Right hindlimb (tissue), 1 donor: ENCODE results near the gene RNF208.

Experiments used
- DNase-seq: peaks from one replicate; pipeline ENCODE4 v3.0.0-alpha.2; 2018

Gene RNF208

GRCh38 chr9:137237759-137238726 lies 16.0 kb upstream of the RNF208 start:
- peak; percentile 63 for DNase-seq

- DNase-seq = no peak
Observed at GRCh38 chr9:137236936-137237421, 14.9 kb upstream of the RNF208 start.

DNA sequence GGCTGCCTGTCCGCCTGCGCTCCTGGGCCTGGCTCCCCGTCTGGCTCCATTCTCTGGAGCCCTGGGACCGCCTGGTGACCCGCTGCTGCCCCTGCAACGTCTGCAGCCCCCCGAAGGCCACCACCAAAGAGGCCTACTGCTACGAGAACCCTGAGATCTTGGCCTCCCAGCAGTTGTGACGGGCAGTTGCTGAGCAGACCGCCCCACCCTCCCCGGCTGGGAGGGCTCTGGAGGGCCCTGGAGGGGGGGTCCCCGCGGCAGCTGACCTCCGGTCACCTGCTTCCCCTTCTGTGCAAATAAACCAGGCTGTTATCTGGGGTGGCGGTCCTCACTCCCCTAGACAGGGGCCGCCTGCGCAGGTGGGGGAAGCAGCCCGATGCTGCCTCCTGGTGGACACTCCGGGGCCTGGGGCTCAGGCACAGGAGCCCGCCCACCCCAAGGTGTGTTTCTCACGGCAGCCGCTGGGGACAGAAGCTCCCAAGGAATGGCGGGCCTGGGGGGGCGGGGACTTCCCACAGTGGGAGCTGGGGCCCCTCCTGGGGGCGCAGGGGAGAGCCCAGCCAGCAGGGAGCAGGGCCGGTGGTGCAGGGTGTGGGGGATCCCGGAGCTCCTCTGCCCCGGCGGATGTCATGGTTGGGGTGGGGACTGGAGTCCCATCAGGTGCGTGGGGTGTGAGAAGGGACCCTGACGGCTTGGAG lies 14.3 kb upstream of the RNF208 start:
- DNase-seq = peak; percentile 85

GRCh38 chr9:137235424-137236237 lies 13.6 kb upstream of the RNF208 start:
- no peak for DNase-seq

- DNase-seq = no peak
Observed at GRCh38 chr9:137234758-137235423, 12.9 kb upstream of the RNF208 start.

DNA sequence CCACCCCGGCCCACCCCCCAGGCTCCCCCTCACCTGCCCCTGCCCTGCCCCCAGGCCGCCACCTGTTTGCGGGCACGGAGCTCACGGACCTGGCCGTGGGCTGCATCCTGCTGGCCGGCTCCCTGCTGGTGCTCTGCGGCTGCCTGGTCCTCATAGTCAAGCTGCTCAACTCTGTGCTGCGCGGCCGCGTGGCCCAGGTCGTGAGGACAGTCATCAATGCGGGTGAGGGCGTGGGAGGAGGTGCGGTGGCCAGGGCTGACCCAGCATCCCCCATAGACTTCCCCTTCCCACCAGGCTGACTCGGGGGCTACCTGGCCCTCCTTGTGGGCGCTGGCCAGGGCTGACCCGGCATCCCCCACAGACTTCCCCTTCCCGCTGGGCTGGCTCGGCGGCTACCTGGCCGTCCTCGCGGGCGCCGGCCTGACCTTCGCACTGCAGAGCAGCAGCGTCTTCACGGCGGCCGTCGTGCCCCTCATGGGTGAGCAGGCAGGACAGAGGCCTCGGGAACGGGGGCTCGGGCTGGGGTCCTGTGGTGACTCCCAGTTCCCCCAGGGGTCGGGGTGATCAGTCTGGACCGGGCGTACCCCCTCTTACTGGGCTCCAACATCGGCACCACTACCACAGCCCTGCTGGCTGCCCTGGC lies 12.1 kb upstream of the RNF208 start:
- DNase-seq = no peak

- no peak for DNase-seq
Observed at GRCh38 chr9:137233143-137233980, 11.3 kb upstream of the RNF208 start.

GRCh38 chr9:137232510-137232909 lies 10.5 kb upstream of the RNF208 start:
- DNase-seq = no peak

DNA sequence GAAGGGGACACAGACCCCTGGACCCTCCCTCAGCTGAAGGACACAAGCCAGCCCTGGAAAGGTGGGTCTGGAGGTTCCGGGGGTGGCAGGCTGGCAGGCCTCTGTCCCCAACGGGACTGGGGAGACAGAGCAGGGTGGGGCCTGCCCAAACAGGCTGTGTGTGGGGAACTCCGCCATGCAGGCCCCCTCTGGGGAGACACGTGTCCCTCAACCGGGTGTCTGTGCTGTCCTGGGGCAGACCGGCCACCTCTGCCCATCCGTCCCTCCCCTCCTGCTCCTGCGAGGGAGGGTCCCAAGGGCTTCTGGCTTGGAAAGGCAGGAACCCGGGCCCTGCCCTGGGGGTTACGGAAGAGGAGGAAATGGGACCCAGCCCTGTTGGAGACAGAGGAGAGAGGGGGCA lies 10.1 kb upstream of the RNF208 start:
- no peak for DNase-seq

DNA sequence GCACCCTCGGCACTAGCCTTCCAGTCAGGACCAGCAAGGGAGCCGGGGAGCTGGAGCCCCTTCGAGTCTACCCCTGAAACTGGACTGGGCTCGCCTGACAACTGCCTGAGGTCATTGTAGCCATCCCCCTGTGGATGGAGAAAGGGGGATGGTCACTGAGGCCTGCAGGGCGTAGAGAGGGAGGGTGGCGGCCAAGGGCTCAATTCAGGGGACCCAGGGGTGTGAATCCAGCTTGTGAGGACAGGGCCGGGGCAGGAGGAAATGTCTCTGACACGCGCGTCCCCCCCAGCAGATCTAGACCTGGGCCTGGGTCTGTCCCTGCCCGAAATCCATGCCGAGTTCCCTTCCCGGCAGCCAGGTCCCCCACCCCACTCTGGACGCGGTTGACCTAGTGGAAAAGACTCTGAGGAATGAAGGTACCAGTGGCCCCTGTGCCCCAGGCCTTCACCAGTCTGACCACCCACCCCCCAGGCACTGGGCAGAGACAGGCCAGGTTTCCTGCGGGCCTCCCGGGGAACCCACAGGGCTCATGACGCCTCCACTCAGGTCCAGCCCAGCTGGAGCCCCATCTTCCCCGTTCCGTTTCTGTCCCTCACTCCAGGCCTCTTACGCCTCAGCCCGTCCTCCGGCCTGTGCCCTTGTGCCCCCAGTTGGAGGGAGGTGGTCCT lies 9.5 kb upstream of the RNF208 start:
- no peak for DNase-seq

GRCh38 chr9:137230705-137231371 lies 8.8 kb upstream of the RNF208 start, which contains the start of gene SLC34A3:
Gene SLC34A3, plus strand, starts transcription at chr9:137230901. Its CDS starts 802 bp downstream, at chr9:137231703.
- DNase-seq = no peak

DNA sequence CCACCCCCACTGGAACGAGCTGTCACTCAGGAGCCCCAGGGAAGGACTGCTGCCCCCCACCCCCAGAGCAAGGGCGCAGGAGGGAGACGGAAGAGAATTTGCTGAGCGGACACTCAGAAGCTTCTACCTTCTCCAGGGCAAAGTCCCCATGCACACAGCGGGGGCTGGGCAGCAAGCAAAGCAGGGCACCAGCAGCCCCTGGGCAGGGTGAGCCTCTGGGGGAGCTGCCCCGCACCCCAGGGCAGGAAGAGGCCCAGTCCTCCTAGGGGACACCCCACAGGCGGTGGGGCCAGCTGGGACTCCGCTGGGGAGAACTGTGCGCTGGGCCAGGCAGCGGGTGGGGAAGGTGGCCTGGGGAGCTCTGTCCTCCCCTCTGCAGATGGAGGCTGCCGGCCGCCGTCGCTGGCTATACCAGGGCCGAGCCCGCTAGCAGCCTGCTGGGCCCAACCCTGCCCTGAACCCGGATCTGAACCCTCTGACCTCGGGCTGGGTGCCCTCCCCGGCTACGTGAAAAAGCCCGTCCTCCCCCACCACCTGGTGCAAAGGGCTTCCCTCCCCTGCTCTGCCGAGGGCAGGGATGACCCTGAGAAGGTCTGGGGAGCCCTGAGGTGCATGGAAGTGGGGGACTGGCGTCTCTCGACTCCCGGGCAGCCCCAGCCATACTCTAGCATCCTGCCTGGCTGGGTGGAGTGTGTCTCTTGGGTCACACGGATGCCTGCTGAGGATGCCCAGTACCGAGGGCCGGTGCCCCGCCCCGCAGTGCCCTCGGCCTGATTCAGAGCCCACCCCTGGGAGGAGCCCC lies 8.1 kb upstream of the RNF208 start:
- DNase-seq = no peak

DNA sequence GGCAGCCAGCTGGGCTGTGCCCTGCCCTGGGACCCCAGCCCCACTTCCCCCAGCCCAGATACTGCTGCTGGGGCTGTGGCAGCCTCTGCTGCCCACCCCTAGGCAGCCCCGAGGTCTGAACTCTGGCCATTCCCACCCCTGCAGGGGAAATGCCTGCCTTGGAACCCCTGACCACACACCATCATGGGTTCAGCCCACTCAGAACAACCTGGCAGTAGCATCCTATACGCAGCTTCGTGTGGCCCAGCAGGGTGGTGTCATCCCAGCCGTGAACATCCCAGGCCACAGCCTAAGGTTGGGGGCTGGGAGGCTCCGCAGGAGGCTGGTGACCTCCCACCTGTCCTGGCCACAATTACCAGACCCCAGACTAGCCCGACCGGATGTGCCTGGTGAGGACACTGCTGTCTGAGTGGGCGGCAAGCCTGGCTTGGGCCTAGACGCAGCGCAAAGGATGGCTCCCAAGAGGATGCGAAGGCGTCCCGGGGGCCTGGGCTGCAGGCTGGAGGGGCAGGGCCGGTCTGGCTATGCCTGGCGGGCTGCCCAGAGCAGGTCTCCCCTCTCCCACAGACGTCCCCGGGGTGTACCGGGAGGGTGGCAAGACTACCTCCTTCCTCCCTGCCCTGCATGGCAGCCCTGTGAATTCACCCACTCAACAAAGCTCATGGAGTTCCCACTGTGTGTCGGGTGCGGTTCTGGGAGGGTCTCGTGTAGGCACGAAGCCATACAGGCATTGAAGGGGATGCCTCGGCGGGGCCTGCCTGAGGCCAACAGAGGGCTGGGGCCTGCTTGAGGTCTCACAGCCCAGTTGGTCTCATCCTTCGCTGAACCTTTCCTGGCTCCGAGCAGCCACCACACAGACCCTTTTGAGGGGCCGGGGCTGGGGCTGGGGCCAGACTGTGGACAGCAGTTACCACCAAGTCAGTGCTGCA lies 7.2 kb upstream of the RNF208 start:
- no peak for DNase-seq

DNA sequence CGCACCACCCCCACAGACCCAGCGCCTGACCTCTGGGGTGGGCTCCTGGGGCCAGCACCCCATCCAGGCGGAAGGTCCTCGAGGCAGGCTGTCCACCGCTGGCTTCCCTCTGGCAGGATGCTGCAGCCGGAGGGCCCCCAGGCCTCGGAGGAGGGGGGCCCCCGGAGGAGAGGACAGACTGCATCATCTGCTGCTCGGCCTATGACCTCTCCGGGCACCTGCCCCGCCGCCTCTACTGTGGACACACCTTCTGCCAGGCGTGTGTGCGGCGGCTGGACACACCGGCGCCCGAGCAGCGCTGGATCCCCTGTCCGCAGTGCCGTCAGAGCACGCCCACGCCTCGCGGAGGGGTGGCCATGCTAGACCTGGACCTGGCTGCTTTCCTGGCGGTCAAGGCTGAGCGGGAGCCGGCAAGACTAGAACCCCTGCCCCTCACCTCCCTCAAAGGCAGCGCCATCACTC lies 6.5 kb upstream of the RNF208 start:
- DNase-seq = no peak

- no peak for DNase-seq
Observed at GRCh38 chr9:137227853-137228505, 5.9 kb upstream of the RNF208 start.

DNA sequence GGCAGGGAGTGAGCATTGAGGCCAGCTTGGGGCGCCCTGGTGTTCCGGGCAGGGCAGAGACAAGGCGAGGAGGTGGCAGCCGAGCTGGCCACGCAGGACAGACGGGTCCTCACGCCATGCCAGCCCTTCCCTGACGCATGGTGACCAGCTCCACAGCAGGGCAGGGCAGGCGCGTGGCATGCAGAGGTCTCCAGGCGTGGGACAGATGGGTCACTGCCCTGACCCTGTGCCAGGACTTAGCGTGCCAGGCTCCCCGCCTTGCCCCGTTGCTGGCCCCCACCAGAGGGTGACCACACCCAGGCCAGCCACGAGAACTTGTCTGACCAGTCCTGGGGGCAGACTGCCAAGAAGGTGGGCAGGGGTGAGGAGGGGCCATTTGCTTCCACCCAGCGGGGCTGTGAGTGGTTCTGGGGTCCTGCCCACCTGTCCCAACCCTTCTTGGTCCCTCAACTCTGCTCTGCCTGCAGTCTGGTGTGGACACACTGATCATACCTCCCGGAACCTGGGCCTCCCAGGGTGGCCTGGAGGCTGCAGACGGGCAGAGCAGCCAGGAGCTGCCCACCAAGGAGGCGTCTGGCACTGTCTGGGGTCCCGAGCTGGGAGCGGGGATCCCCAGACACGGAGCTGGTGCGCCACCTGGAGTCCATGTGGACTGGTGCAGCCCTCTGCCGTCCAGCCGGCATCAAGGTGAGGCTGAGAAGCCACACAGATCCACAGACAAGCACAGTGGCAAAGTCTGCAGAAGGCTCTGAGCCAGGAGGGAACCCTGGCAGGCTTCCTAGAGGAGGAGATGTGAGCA lies 5.2 kb upstream of the RNF208 start, which contains the start of gene RNF224:
Gene RNF224, plus strand, starts transcription at position 449 of the 799 bp plus-strand sequence. CDS start 834 bp downstream, outside the sequence.
- DNase-seq = peak; percentile 80
